Neural cell (in vitro differentiated cells): ENCODE results near the gene RPN1. TPM values are rescaled to one million over a fixed set of nuclear protein-coding genes. Genes with fewer than 3 reads are reported as not detected.

Experiments
- H2AFZ ChIP-seq: fragments of 200-600, 300-800 bp; sonication (generic), shearing (Covaris generic); 2 replicates; pipeline ENCODE4 v1.6.0; 2014; ENCODE audit warnings: low read depth, mild to moderate bottlenecking, antibody characterized with exemption, low read length, moderate library complexity
- H3F3A ChIP-seq: fragments of 200-600 bp; shearing (Covaris generic); 2 replicates; pipeline ENCODE4 v1.6.1; 2016; ENCODE audit warnings: mild to moderate bottlenecking, moderate library complexity, mixed read lengths, antibody characterized with exemption, low read length; ENCODE audit not compliant: insufficient read depth, poor library complexity, severe bottlenecking
- H3K27ac ChIP-seq: fragments of 200-600, 300-800 bp; sonication (generic), shearing (Covaris generic); 2 replicates; pipeline ENCODE4 v1.5.1; 2014; ENCODE audit warnings: mild to moderate bottlenecking, low read length, moderate library complexity
- H3K27me3 ChIP-seq: fragments of 300-800, 200-600 bp; sonication (generic), shearing (Covaris generic); 2 replicates; pipeline ENCODE4 v1.6.0; 2014; ENCODE audit warnings: mild to moderate bottlenecking, low read depth, low read length, moderate library complexity; ENCODE audit not compliant: insufficient read depth
- H3K36me3 ChIP-seq: fragments of 300-800, 200-600 bp; sonication (generic), shearing (Covaris generic); 2 replicates; pipeline ENCODE4 v1.5.1; 2014; ENCODE audit warnings: mild to moderate bottlenecking, antibody characterized with exemption, low read length, moderate library complexity; ENCODE audit not compliant: insufficient read depth
- H3K4me2 ChIP-seq: fragments of 300-800, 200-600 bp; sonication (generic), shearing (Covaris generic); 2 replicates; pipeline ENCODE4 v1.6.0; 2014; ENCODE audit warnings: mild to moderate bottlenecking, low read length
- H3K4me3 ChIP-seq: fragments of 300-800, 200-600 bp; sonication (generic), shearing (Covaris generic); 2 replicates; pipeline ENCODE4 v1.5.1; 2014; ENCODE audit warnings: mild to moderate bottlenecking, low read length, moderate library complexity
- H3K79me2 ChIP-seq: fragments of 200-600 bp; shearing (Covaris generic); replicated peaks from 2 replicates; pipeline ENCODE4 v1.6.0; 2014; ENCODE audit warnings: mild to moderate bottlenecking, low read length, moderate library complexity; ENCODE audit not compliant: insufficient read depth
- H3K9ac ChIP-seq: fragments of 300-800, 200-600 bp; sonication (generic), shearing (Covaris generic); 2 replicates; pipeline ENCODE4 v1.6.1; 2016; ENCODE audit warnings: mild to moderate bottlenecking, low read length, mixed read lengths
- H3K9me2 ChIP-seq: fragments of 200-600 bp; shearing (Covaris generic); 2 replicates; pipeline ENCODE4 v1.6.1; 2016; ENCODE audit warnings: mild to moderate bottlenecking, low read length, mixed read lengths; ENCODE audit not compliant: insufficient read depth
- H3K9me3 ChIP-seq: fragments of 200-600, 300-800 bp; sonication (generic), shearing (Covaris generic); 2 replicates; pipeline ENCODE4 v1.6.1; 2016; ENCODE audit warnings: mild to moderate bottlenecking, mixed run types, low read length, moderate library complexity, mixed read lengths
- H4K20me1 ChIP-seq: fragments of 200-600 bp; shearing (Covaris generic); 2 replicates; pipeline ENCODE4 v1.6.1; 2016; ENCODE audit warnings: mild to moderate bottlenecking, mixed run types; ENCODE audit not compliant: insufficient read depth
- EP300 ChIP-seq: fragments of 450-650 bp; conservative IDR thresholded peaks from 2 replicates; pipeline ENCODE4 v1.6.1; 2014; ENCODE audit warnings: antibody characterized with exemption, mild to moderate bottlenecking, moderate library complexity; ENCODE audit not compliant: poor library complexity, severe bottlenecking
- EZH2 ChIP-seq: fragments of 200-600, 300-800 bp; shearing (Covaris generic), sonication (generic); IDR thresholded peaks from 2 replicates; pipeline ENCODE4 v1.6.1; 2014; ENCODE audit warnings: antibody characterized with exemption, low read length, borderline replicate concordance, mild to moderate bottlenecking; ENCODE audit not compliant: insufficient read depth, poor library complexity, severe bottlenecking
- MXI1 ChIP-seq: fragments of 450-650 bp; conservative IDR thresholded peaks from 2 replicates; pipeline ENCODE4 v1.6.1; 2014; ENCODE audit warnings: antibody characterized with exemption, mild to moderate bottlenecking; ENCODE audit not compliant: poor library complexity, severe bottlenecking
- POLR2AphosphoS5 ChIP-seq: IDR thresholded peaks from 2 replicates; pipeline ENCODE4 v1.6.1; 2012
- RAD21 ChIP-seq: fragments of 450-650 bp; conservative IDR thresholded peaks from 2 replicates; pipeline ENCODE4 v1.6.1; 2014; ENCODE audit warnings: antibody characterized with exemption, mild to moderate bottlenecking, moderate library complexity
- SMC3 ChIP-seq: fragments of 450-650 bp; conservative IDR thresholded peaks from 2 replicates; pipeline ENCODE4 v1.6.1; 2014; ENCODE audit warnings: antibody characterized with exemption, mild to moderate bottlenecking, moderate library complexity; ENCODE audit not compliant: poor library complexity
- TAF1 ChIP-seq: IDR thresholded peaks from 2 replicates; pipeline ENCODE4 v1.6.1; 2012; ENCODE audit warnings: low read depth
- polyA plus RNA-seq: library from polyadenylated mRNA; depleted of rRNA; stranded (reverse); fragments of >200 nt; gene quantifications from 2 replicates; pipeline ENCODE4 v1.2.3, GENCODE V29; 2014
- TF ChIP-seq, protein P1 (sequence below): fragments of 450-650 bp; IDR thresholded peaks from 2 replicates; pipeline ENCODE4 v1.5.1; 2014; ENCODE audit warnings: antibody characterized with exemption, mild to moderate bottlenecking, moderate library complexity; ENCODE audit not compliant: poor library complexity, severe bottlenecking
- TF ChIP-seq, protein P2 (sequence below): IDR thresholded peaks from 2 replicates; pipeline ENCODE4 v1.6.1; 2012; ENCODE audit warnings: borderline replicate concordance

Gene RPN1
- polyA plus RNA-seq, 1 donor from 2014 or later, result 201 TPM

DNA sequence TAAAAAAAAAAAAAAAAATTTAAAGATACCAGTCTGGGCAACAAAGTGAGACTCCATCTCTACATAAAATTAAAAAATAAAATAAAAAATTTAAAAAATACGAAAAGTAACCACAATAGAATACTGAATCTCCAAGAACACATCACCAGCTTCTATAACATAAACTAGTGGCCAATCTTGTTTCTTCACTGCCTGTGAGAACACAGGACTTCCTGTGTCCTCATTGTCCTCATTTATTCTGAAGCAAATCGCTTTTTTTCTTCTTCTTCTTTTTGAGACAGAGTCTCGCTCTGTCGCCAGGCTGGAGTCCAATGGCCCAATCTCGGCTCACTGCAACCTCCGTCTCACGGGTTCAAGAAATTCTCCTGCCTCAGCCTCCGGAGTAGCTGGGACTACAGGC lies 46.7 kb upstream of the RPN1 start:
- H3K27ac ChIP-seq, result no peak overlapping the region
- no peaks in the 10 kb centered on the region for H3K36me3 ChIP-seq
- TF ChIP-seq, protein P1, sequence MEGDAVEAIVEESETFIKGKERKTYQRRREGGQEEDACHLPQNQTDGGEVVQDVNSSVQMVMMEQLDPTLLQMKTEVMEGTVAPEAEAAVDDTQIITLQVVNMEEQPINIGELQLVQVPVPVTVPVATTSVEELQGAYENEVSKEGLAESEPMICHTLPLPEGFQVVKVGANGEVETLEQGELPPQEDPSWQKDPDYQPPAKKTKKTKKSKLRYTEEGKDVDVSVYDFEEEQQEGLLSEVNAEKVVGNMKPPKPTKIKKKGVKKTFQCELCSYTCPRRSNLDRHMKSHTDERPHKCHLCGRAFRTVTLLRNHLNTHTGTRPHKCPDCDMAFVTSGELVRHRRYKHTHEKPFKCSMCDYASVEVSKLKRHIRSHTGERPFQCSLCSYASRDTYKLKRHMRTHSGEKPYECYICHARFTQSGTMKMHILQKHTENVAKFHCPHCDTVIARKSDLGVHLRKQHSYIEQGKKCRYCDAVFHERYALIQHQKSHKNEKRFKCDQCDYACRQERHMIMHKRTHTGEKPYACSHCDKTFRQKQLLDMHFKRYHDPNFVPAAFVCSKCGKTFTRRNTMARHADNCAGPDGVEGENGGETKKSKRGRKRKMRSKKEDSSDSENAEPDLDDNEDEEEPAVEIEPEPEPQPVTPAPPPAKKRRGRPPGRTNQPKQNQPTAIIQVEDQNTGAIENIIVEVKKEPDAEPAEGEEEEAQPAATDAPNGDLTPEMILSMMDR, result no peak
- no peaks in the 10 kb centered on the region for H3K9me3 ChIP-seq
- no peak overlapping the region for H2AFZ ChIP-seq
- H3K27me3 ChIP-seq, result no peaks in the 10 kb centered on the region
- H3K9me2 ChIP-seq, result no peaks in the 10 kb centered on the region
- no peak overlapping the region for H3K9ac ChIP-seq
- H3F3A ChIP-seq, result no peaks in the 10 kb centered on the region
- H3K79me2 ChIP-seq, result no peaks in the 10 kb centered on the region
- no peaks in the 10 kb centered on the region for H4K20me1 ChIP-seq
- H3K4me2 ChIP-seq, result no peak overlapping the region
- no peak overlapping the region for H3K4me3 ChIP-seq

DNA sequence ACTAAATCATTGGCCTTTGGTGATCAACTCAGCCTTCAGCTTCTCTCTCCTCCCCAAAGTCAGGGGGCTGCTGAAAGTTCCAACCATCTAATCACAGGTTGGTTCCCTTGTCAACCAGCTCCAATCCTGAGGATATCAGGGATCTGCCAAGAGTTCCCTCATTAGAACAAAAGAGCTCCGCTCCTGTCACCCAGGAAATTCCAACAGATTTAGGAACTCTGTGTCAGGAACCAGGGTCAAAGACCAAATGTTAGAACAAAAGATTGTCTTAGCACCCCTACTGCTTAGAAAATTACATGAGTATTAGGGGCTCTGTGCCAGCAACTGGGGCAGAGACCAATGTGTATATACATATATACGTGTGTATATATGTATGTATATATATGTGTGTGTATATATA lies 43.1 kb upstream of the RPN1 start:
- Histone ChIP-seq H3K27ac (no peak overlapping the region), H3F3A (no peaks in the 10 kb centered on the region), H3K36me3 (no peaks in the 10 kb centered on the region), H4K20me1 (no peaks in the 10 kb centered on the region), H3K79me2 (no peaks in the 10 kb centered on the region), H3K9me2 (no peaks in the 10 kb centered on the region), H3K4me3 (no peak overlapping the region), H3K9ac (no peak overlapping the region), H3K27me3 (no peaks in the 10 kb centered on the region), H2AFZ (no peak overlapping the region), H3K4me2 (no peak overlapping the region), H3K9me3 (no peaks in the 10 kb centered on the region)
- TF ChIP-seq RAD21, result no peak

DNA sequence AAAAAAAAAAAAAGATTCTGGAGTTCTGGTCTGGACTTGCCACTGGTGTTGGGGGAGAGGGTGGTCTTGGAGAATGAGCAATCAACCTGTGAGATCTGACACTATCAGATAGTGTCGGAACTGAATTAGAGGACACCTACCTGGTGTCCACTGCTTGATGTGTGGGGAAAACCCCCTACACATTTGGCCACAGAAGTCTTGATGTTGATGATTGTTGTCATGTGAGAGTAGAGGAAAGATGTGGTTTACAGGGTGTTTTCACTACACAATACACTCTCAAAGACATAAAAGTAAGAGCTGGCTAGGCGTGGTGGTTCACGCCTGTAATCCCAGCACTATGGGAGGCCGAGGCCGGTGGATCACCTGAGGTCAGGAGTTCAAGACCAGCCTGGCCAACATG lies 38.4 kb upstream of the RPN1 start:
- Histone ChIP-seq H3K4me3 (no peak overlapping the region), H3K27ac (no peak overlapping the region), H3K36me3 (no peaks in the 10 kb centered on the region), H3K9ac (no peak overlapping the region), H4K20me1 (no peaks in the 10 kb centered on the region), H3F3A (no peaks in the 10 kb centered on the region), H3K9me2 (no peaks in the 10 kb centered on the region), H3K9me3 (no peaks in the 10 kb centered on the region), H3K4me2 (no peak overlapping the region), H3K79me2 (no peaks in the 10 kb centered on the region), H3K27me3 (no peaks in the 10 kb centered on the region), H2AFZ (no peak overlapping the region)
- TF ChIP-seq, protein P1, result no peak
- no peak for TF ChIP-seq POLR2AphosphoS5
- TF ChIP-seq TAF1, result no peak
- no peak for TF ChIP-seq EZH2
- no peak for TF ChIP-seq SMC3
- no peak for TF ChIP-seq MXI1
- no peak for TF ChIP-seq RAD21
- no peak for TF ChIP-seq EP300
- TF ChIP-seq, protein P2, sequence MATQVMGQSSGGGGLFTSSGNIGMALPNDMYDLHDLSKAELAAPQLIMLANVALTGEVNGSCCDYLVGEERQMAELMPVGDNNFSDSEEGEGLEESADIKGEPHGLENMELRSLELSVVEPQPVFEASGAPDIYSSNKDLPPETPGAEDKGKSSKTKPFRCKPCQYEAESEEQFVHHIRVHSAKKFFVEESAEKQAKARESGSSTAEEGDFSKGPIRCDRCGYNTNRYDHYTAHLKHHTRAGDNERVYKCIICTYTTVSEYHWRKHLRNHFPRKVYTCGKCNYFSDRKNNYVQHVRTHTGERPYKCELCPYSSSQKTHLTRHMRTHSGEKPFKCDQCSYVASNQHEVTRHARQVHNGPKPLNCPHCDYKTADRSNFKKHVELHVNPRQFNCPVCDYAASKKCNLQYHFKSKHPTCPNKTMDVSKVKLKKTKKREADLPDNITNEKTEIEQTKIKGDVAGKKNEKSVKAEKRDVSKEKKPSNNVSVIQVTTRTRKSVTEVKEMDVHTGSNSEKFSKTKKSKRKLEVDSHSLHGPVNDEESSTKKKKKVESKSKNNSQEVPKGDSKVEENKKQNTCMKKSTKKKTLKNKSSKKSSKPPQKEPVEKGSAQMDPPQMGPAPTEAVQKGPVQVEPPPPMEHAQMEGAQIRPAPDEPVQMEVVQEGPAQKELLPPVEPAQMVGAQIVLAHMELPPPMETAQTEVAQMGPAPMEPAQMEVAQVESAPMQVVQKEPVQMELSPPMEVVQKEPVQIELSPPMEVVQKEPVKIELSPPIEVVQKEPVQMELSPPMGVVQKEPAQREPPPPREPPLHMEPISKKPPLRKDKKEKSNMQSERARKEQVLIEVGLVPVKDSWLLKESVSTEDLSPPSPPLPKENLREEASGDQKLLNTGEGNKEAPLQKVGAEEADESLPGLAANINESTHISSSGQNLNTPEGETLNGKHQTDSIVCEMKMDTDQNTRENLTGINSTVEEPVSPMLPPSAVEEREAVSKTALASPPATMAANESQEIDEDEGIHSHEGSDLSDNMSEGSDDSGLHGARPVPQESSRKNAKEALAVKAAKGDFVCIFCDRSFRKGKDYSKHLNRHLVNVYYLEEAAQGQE, result no peak
